GM18498 (cell line): ENCODE data around the gene CPD.
"Not testable (repeated sequence)": the region's sequence is repeated elsewhere in the genome, so short reads cannot be mapped to it uniquely, and the experiment has no call there.

Experiments used
- ATAC-seq: cut with Tn5 transposase; IDR thresholded peaks from one replicate; pipeline ENCODE4 v1.9.1; 2021; ENCODE audit warnings: mild to moderate bottlenecking, moderate library complexity; ENCODE audit not compliant: unreplicated experiment

The CPD gene

DNA sequence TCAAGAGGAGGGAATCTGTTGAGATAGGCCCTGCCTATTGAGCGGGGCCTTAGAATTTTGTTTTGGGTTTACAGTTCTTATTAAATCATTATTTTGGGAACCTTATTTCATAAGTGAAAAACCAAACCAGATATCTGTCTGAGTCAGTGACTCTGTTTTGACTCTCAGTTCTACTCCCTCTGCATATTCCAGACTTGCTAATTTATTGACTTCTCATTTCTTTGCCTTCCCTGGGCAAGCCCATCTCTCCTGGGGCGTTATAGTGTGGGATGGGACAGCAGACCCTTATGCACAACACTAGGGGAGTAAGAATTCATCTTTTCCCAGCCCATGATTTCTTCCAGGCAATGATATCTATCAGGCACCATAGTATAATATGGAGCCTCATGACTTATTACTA lies 45.7 kb downstream of the CPD start:
- ATAC-seq: no peak

DNA sequence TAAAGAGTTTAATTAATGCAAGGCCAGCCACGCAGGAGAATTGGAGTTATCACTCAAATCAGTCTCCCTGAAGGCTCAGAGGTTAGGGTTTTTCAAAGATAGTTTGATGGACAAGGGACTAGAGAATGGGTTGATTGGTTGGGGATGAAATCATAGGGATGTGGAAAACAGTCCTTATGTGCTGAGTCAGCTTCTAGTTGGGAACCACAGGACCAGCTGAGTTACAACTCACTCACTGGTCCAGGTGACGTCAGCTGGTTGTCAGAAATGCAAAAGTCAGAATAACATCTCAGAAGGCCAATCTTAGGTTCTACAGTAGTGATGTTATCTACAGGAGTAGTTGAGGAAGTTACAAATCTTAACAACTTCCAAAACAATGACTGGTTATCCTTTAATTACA lies 47.6 kb downstream of the CPD start:
- no peak for ATAC-seq

DNA sequence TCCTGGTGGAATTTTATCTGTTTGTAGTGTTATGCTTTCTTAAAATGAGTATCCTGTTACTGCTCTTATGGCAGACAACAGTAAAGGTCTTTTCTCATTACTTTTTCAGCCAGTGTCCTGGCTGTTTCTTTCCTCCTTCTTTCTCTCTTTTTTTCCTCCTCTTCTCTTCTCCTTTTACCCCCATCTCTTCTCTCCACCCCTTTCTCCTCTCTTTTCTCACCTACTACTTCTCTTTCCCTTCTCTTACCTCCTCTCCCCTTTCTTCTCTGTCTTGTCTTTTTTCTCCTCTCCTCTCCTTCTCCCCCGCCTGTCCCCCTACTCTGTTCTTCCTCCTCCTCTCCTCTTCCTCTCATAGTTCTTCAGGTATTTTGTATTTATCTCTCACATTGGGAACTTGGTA lies 48.9 kb downstream of the CPD start:
- no peak for ATAC-seq

DNA sequence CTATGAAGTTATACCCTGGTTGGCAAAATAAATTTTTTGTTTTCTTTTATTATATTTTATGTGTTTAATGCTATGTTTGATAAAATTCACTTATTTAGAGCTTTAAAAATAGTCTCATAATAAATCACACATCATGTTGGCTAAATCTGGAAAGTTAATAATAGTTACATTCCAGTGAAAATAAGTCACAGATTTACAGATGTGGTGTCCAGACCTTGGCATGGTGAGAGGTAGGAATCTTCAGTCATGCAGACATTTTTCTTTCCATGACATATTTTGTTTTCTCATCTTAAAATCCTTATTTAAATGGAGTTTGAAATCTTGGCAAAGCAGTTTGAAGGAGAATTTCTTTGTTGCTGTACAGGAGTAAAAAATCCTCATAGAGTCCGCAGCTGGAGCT lies 50.4 kb downstream of the CPD start:
- no peak for ATAC-seq

DNA sequence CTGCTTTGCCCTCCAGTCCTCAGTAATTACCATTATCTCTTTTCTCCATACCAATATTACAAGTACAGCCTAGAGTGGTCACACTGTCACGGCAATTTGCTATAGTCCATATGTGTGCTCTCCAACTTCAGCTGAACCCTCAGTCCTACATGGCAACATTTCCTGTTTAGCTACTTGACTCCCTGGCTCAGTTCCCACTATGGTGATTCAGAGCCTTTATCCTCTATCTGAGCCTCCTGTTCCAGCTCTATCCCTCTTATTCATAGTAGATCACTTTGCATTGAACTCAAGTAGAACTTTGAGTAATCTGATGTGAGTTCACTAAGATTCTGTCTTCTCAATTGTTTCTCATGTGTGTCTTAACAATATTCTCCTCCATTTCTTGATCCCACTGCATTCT lies 54.8 kb downstream of the CPD start:
- ATAC-seq: no peak

DNA sequence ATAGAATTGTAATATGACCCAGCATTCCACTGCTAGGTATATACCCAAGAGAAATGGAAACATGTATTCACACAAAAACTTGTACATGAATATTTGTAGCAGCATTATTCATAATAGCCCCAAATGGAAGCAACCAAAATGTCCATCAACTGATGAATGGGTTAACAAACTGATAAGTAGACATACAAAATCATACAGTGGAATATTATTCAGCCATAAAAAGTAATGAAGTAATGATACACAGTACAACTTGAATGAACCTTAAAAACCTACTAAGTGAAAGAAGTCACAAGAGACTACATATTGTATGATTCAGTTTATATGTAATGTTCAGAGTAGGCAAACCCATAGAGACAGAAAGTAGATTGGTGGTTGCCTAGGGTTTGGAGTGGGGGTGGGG lies 58.0 kb downstream of the CPD start:
- no peak for ATAC-seq

DNA sequence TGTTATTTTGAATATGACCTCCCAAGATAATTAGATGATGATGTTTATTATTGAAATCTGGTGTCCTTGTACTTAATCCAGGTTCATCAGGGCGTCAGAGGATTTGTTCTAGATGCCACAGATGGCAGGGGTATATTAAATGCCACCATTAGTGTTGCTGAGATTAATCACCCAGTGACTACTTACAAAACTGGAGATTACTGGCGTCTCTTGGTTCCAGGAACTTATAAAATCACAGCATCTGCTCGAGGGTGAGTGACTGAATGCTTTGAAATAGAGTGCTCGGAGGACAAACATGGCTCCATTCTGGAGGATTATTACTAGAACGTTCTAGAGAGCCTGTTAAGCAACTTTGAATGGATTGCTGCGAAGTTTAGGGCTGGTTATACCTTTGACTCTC lies 65.0 kb downstream of the CPD start:
- ATAC-seq: no peak

DNA sequence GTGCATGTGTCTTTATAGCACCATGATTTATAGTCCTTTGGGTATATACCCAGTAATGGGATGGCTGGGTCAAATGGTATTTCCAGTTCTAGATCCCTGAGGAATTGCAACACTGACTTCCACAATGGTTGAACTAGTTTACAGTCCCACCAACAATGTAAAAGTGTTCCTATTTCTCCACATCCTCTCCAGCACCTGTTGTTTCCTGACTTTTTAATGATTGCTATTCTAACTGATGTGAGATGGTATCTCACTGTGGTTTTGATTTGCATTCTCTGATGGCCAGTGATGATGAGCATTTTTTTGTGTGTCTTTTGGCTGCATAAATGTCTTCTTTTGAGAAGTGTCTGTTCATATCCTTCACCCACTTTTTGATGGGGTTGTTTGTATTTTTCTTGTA lies 67.9 kb downstream of the CPD start:
- not testable (repeated sequence) for ATAC-seq

DNA sequence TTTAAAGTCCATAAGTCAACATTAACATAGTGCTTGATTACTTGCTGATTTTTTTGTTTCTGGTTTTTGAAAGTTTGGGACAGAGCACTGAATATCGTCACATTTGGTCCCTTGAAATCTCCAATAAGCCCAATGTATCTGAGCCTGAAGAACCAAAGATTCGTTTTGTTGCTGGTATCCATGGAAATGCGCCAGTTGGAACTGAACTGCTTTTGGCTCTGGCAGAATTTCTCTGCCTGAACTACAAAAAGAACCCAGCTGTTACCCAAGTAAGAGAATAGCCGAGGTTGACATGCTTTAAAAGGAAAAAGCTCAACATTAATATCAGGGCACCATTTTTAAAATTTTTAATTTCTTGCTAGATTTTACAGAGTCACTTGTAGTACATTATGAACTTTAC lies 70.8 kb downstream of the CPD start:
- ATAC-seq: no peak

DNA sequence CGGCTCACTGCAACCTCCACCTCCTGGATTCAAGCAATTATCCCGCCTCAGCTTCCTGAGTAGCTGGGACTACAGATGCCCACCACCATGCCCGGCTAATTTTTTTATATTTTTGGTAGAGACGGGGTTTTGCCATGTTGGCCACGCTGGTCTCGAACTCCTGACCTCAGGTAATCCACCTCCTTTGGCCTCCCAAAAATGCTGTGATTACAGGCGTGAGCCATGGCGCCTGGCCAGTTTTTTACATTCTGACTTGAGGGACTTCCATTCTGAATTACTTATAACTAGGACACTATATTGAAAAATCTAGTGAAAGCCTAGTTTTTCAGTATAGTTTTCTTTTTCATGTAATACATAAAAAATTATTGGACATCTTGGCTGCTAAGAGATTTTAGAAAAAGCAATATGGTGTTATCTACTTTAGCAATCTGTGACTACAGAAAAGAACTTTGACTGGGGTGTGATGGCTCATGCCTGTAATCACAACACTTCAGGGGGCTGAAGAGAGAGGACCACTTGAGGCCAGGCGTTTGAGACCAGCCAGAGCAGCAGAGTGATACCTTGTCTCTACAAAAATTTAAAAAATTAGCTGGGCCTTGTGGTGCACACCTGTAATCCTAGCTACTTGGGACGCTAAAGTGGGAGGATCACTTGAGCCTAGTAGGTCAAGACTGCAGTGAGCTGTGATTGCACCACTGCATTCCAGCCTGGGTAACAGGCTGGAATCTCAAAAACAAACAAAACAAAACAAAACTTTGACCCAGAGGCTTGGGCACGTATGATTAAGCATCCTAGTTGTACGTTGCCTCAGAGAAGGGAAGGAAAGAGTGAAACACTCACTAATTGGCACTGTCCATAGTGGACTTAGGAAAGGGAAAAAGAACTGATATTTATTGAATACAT lies 71.6 kb downstream of the CPD start:
- ATAC-seq: no peak

DNA sequence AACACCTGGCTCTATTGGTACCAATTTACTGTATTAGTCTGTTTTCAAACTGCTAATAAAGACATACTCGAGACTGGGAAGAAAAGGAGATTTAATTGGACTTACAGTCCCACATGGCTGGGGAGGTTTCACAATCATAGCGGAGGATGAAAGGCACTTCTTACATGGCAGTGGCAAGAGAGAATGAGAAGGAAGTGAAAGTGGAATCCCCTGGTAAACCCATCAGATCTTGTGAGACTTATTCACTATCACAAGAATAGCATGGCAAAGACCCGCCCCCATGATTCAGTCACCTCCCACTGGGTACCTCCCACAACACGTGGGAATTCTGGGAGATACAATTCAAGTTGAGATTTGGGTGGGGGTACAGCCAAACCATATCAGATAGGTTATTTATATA lies 75.9 kb downstream of the CPD start:
- no peak for ATAC-seq

DNA sequence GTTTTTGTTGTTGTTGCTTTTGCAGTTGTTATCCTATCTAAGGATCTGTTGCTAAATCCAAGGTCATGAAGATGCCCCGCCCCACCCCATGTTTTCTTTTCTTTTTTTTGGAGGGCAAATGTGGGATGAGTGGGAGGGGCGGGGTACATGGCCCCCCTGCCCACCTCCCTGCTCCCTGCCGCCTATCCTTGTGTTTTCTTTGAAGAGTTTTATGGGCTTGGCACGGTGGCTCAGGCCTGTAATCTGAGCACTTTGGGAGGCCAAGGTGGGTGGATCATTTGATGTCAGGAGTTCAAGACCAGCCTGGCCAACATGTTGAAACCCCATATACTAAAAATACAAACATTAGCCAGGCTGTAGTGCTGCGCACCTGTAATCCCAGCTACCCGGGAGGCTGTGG lies 79.6 kb downstream of the CPD start:
- ATAC-seq: no peak

DNA sequence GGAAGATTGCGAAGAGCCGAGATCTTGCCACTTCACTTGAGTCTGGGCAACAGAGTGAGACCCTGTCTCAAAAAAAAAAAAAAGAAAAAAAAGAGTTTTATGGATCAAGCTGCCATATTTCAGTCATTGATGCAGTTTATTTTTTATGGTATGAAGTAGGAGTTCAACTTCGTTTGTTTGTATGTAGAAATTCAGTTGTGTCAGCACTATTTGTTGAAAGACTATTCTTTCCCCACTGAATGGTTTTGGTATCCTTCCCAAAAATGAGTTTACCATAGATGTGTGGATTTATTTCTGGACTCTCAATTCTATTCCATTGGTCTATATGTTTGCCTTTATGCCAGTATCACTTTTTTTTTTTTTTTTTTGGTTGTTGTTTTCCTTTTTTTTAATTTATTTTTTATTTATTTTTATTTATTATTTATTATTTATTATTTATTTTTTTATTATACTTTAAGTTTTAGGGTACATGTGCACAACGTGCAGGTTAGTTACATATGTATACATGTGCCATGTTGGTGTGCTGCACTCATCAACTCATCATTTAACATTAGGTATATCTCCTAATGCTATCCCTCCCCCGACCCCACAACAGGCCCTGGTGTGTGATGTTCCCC lies 80.2 kb downstream of the CPD start:
- not testable (repeated sequence) for ATAC-seq

DNA sequence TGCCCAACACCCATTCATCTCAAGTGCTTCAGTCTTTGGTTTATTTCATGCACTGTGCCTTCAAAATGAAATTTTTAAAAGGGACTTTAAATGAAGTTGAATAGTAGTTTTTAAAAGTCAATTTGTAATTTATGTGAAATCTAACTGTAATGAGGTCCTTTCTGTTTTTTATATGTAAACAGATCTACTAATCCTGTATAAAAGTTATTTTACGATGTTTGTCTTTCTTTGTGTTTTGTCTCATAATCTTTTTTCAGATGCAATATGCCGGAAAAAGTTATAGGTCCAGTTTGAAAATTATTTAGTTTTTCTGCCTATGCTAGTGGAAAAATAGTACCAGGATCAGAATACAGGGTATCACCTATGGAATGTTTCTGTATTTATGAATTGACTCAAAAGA lies 89.7 kb downstream of the CPD start:
- ATAC-seq: no peak

DNA sequence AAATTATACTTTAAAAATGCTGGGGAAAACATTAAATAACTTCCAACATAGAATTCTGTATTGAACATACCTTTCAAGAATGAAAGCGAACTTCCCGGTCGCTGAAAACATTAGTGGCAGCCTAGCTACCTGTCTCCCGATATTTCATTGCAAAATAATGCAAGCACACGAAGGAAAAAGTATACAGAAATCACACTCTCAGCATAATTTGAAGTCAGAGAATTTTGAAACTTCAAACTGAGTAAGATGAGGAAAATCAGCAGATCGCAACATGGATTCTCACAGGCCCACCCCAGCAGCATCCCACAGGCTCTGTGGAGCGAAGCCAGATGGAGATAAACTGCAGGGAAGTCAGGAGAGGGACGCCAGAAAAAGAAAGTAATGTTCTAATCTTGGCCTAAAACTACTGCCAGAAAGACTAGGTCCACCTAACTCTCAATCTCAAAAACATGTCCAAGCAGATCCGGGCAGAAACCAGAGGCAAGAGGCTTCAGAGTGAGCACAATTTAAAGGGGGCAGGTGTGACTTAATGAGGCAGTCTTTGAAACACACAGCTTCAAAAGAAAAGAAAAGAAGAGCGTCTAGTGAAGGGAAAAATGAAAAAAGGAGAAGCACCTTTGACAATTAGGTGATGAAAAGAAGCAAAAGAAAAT lies 93.6 kb downstream of the CPD start:
- no peak for ATAC-seq

DNA sequence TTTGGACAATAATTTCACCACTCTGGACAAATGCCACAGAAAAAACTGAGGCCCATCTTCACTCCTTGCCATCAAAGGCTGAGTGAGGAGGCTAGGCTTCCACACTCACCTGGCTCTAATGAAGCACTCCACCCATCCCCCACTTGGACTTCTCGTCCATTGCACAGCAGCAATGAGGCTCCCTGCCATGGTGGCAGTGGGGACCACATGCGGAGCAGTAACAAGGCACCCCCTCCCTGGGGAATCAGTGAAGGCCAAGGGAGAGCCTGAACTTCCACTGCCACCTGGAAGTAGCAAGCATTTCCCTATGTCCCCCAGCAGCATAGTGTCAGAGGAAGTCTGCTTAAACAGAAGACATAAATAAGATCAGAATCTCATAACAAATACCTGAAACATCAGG lies 96.5 kb downstream of the CPD start:
- ATAC-seq: no peak

DNA sequence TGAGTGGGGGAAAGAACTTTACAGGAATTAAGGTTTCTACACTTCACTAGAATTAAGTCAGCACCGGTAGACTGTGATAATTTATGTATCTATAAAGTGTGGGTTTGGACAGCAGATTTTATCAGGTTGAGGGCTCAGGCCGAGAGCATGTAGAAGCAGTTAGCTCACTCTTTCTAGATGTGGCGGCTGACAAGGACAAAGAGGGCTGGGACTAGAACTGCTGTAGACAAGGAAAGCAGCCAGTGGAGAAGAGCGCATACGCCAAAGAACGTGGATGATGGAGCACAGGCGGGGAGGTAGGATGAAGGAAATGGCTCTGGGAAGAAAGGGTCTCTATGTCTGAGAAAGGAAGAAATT lies 98.0 kb downstream of the CPD start:
- ATAC-seq: peak; percentile 31

DNA sequence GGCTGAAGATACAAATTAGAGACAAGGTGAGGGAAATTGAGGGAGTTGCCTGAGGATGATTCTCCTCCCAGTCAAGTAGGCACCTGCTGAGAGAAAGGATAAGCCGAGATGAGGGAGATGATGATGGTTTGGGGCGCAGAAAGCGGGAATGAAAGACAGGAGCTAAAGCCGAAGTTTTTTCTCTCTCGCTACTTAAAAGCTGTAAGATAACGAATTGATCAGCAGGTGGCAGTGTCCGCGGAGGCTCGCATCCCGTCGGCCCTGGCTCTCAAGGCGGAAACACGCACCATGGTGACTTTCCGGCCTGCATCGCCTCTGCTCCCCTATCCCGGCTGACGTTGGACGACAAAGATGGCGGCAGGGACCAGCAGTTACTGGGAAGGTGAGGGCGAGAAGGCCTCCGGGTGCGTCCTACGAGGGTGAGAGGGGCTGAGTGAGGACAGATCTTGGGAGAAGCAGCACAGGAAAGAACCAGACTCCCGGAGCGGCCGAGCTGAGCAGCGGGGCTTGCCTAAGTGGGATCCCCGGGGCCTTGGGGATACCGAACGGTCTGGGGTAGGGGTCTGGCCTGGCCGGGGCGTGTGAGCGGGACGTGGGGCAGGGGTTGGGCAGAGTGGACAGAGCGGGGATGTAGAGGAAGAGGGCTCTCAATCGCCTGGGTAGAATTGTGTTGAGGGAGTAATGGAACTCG lies 98.5 kb downstream of the CPD start, which contains the start of gene GOSR1:
GOSR1 (plus strand) TSS at position 326 of the 691 bp plus-strand sequence; CDS start at position 352, 26 bp downstream.
- peak; percentile 97 for ATAC-seq

DNA sequence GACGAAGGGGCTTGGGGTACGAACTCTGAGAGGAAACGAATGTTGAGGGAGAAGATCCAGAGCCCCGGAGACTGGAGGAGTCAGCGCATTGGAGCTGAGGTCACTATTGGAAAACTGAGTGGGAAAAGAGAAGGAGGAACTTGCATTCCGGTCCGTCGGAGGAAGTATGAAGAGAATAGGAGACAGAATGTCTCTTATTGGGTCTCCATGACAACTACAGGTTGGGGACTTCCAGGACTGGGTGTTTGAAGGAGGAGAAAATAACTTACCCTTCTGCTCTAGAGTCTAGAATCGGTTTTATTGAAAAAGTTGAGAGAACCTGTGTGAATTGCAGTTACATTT lies 99.0 kb downstream of the CPD start:
- ATAC-seq: no peak

DNA sequence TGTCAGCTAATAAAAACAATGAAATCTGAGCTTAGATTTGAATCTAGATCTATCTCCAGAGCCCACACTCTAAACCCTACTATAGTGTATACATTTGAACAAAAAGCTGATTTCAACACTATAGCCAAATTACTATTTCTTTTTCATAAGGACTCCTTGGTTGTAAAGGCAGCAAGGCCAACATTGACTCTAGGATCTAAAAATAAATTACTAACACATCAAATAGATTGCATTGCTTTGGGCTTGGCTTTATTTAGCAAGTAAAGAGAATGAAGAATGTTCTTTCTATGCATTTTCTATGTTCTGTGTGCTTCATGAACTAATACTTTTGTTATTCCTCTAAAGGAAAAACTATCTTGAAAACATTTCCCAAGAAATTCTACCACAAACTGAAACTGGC lies 103.8 kb downstream of the CPD start:
- ATAC-seq: no peak

DNA sequence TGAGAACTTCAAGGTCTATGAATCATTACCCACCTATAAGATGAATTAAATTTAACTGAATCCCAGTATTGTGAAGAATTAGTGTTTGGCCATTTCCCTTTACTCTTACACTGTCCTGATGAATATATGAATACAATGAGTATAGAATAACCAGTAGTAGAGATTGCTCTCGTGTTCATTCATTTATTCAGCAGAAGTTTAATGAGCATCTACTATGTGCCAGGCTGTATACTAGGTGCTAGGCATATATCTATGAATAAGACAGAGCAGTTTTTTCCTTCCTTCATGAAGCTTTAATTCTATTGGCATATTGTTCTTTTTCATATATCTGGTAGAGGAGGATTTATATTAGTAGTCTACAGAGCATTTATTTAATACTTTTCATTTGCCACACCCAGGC lies 104.4 kb downstream of the CPD start:
- ATAC-seq: no peak

DNA sequence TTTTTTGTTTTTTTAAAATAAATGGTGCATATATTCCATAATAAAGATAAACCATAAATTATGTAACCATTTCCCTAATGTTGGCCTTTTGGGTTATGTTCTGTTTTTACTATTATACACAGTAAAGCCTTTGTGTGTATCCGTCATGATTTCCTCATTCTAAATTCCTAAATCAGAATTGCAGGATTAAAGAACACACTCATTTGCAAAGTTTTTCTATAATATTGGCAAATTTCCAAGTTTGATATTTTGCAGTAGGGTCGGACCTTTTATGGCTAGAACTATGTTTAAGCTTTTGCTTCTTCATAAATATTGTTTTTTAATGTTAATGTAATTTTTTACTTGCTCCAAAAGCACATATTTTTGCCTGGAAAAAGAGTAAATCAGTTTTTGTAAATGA lies 115.1 kb downstream of the CPD start:
- no peak for ATAC-seq
